Measurements from ENCODE around the gene TECTB. TPM values are rescaled to one million over a fixed set of nuclear protein-coding genes. Genes with fewer than 3 reads are reported as not detected.

TECTB gene
- total RNA-seq, 4 donors from 2014 or later = not detected

DNA sequence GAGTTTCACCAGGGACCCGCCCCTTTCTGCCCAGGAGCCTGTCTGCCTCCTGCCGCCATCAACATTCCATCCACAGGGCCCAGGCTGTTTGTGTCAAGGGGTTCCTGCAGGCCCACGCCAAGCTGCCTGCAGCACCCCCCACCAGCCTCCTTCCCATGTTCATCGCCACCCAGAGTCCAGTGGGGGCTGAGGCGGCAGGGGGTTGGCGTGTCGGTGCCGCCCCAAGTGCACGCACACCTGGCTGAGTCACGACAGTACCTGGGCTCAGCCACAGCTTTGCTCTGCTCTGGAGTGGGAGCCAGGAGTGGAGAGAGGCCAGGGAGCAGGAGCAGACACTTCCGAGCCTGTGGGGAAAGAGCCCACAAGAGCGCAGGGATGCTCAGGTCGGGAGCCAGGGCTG lies 42.8 kb upstream of the TECTB start:
- peaks cover 22% of the 10 kb centered on the region for H3K9me3 ChIP-seq
- H3K4me1 ChIP-seq = peaks cover 1% of the 10 kb centered on the region
- H3K4me3 ChIP-seq = no peak overlapping the region
- DNase-seq (ENCODE audit: low spot score in 2 of 2) = no peak
- H3K27me3 ChIP-seq = no peaks in the 10 kb centered on the region
- TF ChIP-seq POLR2A (IDR thresholded peaks at IDR 0.05) (no peak), CTCF (IDR thresholded peaks at IDR 0.05) (no peak), EP300 (IDR thresholded peaks at IDR 0.05) (no peak), POLR2AphosphoS5 (IDR thresholded peaks at IDR 0.05) (no peak)
- WGBS = 84% methylated on average over 13 of the region's 13 CpGs
- no peaks in the 10 kb centered on the region for H3K36me3 ChIP-seq
- no peak overlapping the region for H3K27ac ChIP-seq

DNA sequence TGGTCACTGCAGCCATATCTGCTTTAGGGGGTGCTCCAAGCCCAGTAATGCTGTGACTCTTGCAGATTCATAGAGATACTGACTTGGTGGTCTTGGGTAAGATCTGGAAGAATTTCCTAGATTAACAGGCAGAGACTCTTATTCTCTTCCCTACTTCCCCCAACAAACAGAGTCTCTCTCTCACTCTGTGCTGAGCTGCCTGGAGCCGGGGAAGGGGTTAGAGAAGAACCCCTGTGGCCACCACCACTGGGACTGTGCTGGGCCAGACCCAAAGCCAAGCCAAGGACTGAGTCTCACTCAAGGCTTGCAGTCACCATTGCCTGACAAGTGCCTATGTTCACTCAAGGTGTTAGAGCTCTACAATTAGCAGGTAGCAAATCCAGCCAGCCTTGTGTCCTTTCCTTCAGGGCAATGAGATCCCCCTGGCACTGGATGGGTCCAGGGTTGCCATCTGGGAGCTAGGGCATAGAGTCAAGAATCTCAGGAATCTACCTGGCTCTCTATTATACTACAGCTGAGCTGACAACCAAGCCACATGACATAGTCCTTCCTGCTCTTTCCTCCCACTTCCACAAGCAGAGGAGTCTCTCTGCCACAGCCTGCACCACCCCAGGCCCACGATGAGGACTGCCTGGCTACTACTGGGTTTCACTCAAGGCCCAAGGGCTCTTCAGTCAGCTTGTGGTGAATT lies 41.4 kb upstream of the TECTB start:
- Histone ChIP-seq H3K4me3 (no peak overlapping the region), H3K9me3 (peaks cover 22% of the 10 kb centered on the region), H3K36me3 (no peaks in the 10 kb centered on the region), H3K27me3 (no peaks in the 10 kb centered on the region), H3K27ac (no peak overlapping the region), H3K4me1 (no peaks in the 10 kb centered on the region)
- 45% methylated on average over 2 of the region's 2 CpGs for WGBS
- TF ChIP-seq CTCF (IDR thresholded peaks at IDR 0.05) (no peak), POLR2AphosphoS5 (IDR thresholded peaks at IDR 0.05) (no peak), POLR2A (IDR thresholded peaks at IDR 0.05) (no peak)
- no peak for DNase-seq (ENCODE audit: low spot score in 2 of 2)

GRCh38 chr10:112242769-112243168 lies 40.4 kb upstream of the TECTB start:
- no peak for TF ChIP-seq POLR2AphosphoS5 (IDR thresholded peaks at IDR 0.05)
- no peak for TF ChIP-seq EP300 (IDR thresholded peaks at IDR 0.05)
- no peak for TF ChIP-seq POLR2A (IDR thresholded peaks at IDR 0.05)
- no peak for TF ChIP-seq CTCF (IDR thresholded peaks at IDR 0.05)
- WGBS = 91% methylated on average over 2 of the region's 2 CpGs
- Histone ChIP-seq H3K4me1 (no peaks in the 10 kb centered on the region), H3K27me3 (no peaks in the 10 kb centered on the region), H3K27ac (no peak overlapping the region), H3K4me3 (no peak overlapping the region), H3K9me3 (peaks cover 22% of the 10 kb centered on the region), H3K36me3 (no peaks in the 10 kb centered on the region)
- no peak for DNase-seq (ENCODE audit: low spot score in 2 of 2)

DNA sequence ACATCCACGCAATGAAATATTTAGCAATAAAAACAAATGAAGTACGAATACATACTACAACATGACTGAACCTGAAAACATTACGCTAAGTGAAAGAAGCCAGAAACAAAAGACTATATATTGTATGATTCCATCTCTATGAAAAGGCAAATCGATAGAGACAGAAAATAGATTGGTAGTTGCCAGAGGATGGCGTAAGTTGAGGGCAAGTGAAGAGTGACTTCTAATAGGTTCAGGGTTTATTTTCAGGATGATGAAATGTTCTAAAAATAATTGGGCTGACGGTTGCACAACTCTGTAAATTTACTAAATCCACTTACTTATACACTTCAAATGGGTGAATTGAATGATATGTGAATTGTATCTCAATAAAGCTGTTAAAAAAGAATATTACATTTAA lies 39.5 kb upstream of the TECTB start:
- no peaks in the 10 kb centered on the region for H3K36me3 ChIP-seq
- no peak for DNase-seq (ENCODE audit: low spot score in 2 of 2)
- WGBS = 86% methylated on average over 6 of the region's 6 CpGs

GRCh38 chr10:112244197-112244596 lies 39.0 kb upstream of the TECTB start:
- no peak for DNase-seq (ENCODE audit: low spot score in 2 of 2)
- Histone ChIP-seq H3K36me3 (no peaks in the 10 kb centered on the region), H3K4me1 (no peaks in the 10 kb centered on the region), H3K27me3 (no peaks in the 10 kb centered on the region), H3K27ac (no peak overlapping the region), H3K4me3 (no peak overlapping the region), H3K9me3 (peaks cover 16% of the 10 kb centered on the region)
- TF ChIP-seq POLR2A (IDR thresholded peaks at IDR 0.05) = no peak
- TF ChIP-seq EP300 (IDR thresholded peaks at IDR 0.05) = no peak
- TF ChIP-seq CTCF (IDR thresholded peaks at IDR 0.05) = no peak
- TF ChIP-seq POLR2AphosphoS5 (IDR thresholded peaks at IDR 0.05) = no peak
- 86% methylated on average over 2 of the region's 2 CpGs for WGBS

More for the DNA sequence above, 39.5 kb upstream of the TECTB start:
- Histone ChIP-seq H3K9me3 (peaks cover 16% of the 10 kb centered on the region), H3K27ac (no peak overlapping the region), H3K4me3 (no peak overlapping the region), H3K27me3 (no peaks in the 10 kb centered on the region), H3K4me1 (no peaks in the 10 kb centered on the region)
- no peak for TF ChIP-seq EP300 (IDR thresholded peaks at IDR 0.05)
- no peak for TF ChIP-seq POLR2A (IDR thresholded peaks at IDR 0.05)
- TF ChIP-seq POLR2AphosphoS5 (IDR thresholded peaks at IDR 0.05) = no peak
- TF ChIP-seq CTCF (IDR thresholded peaks at IDR 0.05) = no peak
